Measurements from ENCODE around the gene DBX1.

Gene DBX1

GRCh38 chr11:20120134-20120925 lies 39.9 kb downstream of the DBX1 start:
- no peak for DNase-seq

GRCh38 chr11:20119315-20119714 lies 41.0 kb downstream of the DBX1 start:
- no peak for DNase-seq

- DNase-seq, result no peak
These were observed 42.1 kb downstream of the DBX1 start for GRCh38 chr11:20118209-20118608.

GRCh38 chr11:20117291-20117690 lies 43.0 kb downstream of the DBX1 start:
- no peak for DNase-seq

DNA sequence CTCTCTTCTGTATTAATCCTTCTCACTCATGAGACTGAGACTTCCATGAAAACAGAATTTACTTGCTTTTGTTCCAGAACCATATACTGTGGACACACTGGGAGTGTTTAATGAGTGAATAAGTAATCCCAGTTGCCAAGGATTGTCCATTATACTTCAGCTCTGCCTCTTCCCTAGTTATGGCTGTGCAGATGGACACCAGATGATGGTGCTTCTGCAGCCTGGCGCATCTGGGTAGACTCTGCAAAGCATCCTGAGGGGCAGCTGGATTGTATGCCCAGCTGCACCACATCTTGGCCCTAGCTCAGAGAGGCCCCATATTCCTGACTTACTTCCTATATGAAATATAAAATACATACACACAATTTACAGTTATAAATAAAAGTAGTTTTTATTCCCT lies 43.5 kb downstream of the DBX1 start:
- no peak for DNase-seq

- DNase-seq, result no peak
These were observed 45.7 kb downstream of the DBX1 start for GRCh38 chr11:20114588-20114987.

- no peak for DNase-seq
These were observed 47.2 kb downstream of the DBX1 start for GRCh38 chr11:20113149-20113438.

- DNase-seq, result no peak
These were observed 47.8 kb downstream of the DBX1 start for GRCh38 chr11:20112291-20113148.

GRCh38 chr11:20111871-20112270 lies 48.4 kb downstream of the DBX1 start:
- DNase-seq, result no peak

GRCh38 chr11:20110908-20111669 lies 49.2 kb downstream of the DBX1 start:
- DNase-seq, result no peak

GRCh38 chr11:20109731-20110445 lies 50.4 kb downstream of the DBX1 start:
- DNase-seq, result no peak

Data from activated CD4-positive, alpha-beta T cell treated with anti-CD3 and anti-CD28 coated beads, Interleukin-2, amount 50 U/mL, for 1 hour (primary cell).